ENCODE measurements around the gene FBXW11.

FBXW11 gene

DNA sequence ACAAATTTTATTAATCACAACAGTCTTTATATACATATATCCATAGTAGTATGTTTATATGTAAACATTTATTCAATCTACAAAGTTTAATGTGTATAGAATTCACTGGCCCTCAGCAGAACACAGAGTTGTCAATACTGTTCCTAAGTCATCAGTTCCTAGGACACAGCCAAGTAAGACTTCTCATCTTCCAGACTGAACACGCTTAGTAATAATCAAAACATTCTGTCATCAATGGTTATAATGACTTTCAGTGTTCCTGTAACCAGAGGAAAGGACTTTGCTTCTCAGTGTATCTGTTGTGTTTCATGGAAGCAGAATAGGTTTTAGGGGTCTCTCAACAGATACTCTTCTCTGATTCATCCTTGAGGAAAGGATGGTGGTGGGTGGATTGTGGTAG, 138.7 kb downstream of the FBXW11 start:
- no peak for ATAC-seq

GRCh38 chr5:171865471-171865870, 141.0 kb downstream of the FBXW11 start:
- no peak for DNase-seq
- ATAC-seq: no peak

More for the DNA sequence above, 138.7 kb downstream of the FBXW11 start:
- DNase-seq: no peak

DNA sequence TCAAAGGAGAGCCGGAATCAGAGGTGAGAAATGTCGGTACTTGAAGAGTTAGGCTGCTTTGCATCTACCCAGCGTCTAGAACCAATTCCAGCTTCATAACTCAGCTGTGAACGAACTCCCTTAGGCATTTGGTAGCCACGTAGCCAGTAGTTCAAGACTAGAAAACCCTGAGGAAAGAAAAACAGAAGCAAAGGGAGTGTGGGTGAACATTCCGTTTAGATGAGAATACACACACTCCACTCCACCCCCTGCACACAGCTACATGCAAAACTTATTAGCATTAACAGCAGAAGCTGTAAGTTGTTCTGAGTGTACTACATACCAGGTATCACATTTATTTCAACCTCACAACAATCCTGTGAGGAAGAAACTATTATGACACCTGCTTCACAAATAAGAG, 142.5 kb downstream of the FBXW11 start:
- ATAC-seq (no peak), DNase-seq (no peak)

- DNase-seq (no peak), ATAC-seq (no peak)
Measured at GRCh38 chr5:171862624-171863023, 143.8 kb downstream of the FBXW11 start.

GRCh38 chr5:171861381-171861780, 145.1 kb downstream of the FBXW11 start:
- no peak for DNase-seq
- no peak for ATAC-seq

DNA sequence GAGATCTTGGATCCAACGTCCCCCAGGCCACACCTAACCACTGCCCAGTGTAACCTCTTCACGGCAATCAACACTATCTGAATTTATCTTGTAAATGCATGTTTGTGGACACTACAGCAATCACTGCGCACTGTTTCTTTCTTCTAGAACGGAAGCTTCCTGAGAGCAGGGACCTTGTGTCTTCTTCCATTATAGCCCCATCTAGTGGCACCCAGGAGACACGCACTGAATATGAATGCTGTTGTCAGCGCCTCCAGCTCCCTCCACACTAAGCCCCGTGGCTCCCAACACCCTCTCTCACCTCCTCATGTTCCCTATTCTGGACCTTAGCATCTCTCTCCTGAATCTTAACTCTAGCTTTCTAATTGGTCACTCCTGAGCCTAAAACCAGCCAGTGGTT, 148.1 kb downstream of the FBXW11 start:
- ATAC-seq: peak; percentile 51

DNA sequence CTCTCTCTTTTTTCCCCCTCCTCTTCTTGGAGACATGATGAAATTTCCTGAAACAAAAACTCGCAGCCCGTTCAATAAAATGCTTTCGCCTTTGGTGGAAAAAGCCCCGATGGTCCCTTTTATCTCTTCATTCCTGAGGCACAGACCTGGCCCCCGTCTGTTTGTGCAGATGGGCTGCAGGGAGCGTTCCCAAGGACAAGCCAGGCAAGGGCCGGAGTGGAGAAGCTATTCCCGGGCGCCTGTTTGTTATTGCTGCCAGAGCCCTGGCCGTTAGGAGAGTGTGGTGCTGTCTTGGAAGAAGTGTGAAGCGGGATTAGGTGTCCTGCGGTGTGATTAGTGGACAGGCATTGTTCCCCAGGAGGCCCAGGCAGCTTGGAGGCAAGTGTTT, 149.0 kb downstream of the FBXW11 start:
- DNase-seq: no peak
- ATAC-seq: no peak

More for the DNA sequence above, 148.1 kb downstream of the FBXW11 start:
- DNase-seq: no peak

GRCh38 chr5:171855798-171856763, 150.4 kb downstream of the FBXW11 start:
- DNase-seq (no peak), ATAC-seq (no peak)

DNA sequence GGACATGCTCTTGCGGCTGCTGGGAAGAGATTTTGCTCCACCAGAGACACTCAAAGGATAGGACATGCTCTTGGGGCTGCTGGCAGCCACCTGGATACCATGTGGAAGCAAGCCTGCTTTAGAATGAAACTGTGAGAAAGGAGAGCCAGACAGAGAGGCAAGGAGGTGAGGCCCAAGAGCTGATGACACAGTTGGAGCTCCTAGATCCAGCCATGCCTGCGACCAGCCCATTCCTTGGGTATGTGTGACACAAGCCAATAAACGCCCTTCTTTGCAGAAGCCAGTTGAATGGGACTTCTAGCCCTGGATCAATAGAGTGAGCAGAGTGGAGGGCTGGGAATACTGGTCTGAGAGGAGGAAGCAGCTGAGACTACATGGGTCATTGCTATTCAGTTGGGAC, 151.2 kb downstream of the FBXW11 start:
- ATAC-seq (no peak), DNase-seq (no peak)

DNA sequence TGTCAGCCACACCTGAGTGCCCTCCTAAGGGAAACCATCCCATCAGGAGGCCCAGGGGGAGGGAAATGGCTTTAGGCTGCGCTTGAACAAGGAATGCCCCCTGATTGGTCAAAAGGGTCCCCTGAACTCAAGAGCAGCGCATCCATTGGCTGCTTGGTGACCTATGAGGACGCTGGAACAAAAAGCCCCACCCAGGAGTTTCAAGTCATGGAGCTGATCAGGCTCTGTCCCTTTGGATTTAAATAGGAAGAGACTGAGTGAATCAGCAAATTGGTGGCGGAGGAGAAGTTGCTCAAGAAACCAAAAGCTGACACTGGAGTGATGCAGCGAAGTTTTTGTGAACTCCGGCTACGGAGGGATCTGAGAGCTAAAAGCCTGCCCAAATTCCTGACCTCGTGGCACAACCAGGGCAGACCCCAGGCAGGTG, 154.2 kb downstream of the FBXW11 start:
- no peak for DNase-seq

DNA sequence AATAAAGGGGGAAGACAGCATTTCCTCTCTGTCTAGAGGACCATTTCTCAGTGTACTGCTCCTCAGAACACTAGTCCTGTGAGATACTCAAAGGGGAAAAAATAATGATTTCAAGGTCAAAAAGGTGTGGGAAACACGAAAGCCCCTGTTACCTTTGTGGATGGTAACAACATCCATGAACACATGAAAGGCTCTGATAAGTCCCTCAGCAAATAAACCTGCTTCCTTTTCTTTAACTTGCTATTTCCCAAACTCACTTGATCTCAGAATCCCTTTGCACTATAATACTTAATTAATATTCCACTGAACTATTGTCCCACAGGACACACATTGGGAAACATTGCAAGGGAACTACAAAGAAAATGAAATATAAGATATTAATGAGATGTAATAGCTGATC, 155.2 kb downstream of the FBXW11 start:
- DNase-seq (no peak), ATAC-seq (no peak)

More for the DNA sequence above, 154.2 kb downstream of the FBXW11 start:
- ATAC-seq: no peak

DNA sequence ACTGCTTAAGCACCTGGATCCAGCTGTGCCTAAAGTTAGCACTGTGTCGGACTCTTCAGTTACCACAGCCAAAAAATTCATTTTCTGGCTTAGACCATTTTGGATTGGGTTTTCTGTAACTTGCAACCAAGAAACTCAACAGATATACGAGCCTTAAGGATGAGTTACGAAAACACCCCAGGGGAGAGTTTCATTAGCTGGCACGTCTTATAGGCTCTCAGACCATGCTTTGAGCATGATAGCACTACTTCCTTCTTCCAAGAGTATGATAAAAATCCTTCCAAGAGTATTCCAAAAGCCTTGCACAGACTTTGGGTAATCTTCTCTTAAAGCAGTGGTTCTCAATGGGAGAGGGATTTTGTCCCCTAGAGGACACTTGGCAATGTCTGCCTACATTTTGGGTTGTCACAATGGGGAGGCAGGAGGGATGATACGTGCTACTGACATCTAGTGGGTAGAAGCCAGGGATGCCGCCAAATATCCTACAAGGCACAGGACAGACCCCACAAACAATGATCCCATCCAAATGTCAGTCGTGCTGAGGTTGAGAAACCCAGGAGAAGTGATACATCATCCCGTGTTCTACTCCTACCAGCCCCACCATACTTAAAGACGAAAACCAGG, 156.0 kb downstream of the FBXW11 start:
- ATAC-seq (no peak), DNase-seq (no peak)

DNA sequence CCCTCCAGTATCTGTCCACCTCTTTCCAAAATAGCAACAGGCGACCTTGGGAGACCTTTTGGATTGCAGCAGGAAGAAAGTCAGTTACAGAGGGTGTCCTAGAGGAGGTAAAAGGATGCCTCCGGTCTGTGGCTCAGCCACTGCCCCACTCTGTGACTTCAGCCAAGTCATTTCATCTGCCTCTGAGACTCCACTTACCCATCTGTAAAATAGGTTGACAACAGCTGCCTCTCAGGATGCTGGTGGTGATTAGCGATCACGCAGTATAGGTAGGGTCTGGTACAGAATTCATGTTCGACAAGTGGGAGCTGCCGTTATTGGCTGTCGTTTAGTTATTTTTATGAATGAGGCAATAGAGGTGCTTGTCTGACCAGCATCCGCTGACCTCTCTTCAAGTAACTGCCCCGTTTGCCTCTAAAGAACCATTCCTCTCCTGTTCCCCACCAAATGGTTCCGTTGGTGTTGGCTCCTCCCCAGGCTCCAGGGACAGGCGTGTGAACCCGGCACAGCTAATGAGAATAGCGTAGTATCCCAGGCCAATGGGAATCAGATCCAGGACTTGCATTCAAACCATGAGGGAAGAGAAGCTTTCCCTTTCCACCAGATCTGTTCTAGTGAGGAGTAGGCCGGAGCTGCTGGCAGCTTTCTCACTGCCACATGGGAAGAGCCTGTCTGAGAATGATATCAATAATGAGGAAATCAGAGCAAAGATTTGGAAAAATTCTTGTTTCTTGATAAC, 156.7 kb downstream of the FBXW11 start:
- DNase-seq (no peak), ATAC-seq (no peak)

DNA sequence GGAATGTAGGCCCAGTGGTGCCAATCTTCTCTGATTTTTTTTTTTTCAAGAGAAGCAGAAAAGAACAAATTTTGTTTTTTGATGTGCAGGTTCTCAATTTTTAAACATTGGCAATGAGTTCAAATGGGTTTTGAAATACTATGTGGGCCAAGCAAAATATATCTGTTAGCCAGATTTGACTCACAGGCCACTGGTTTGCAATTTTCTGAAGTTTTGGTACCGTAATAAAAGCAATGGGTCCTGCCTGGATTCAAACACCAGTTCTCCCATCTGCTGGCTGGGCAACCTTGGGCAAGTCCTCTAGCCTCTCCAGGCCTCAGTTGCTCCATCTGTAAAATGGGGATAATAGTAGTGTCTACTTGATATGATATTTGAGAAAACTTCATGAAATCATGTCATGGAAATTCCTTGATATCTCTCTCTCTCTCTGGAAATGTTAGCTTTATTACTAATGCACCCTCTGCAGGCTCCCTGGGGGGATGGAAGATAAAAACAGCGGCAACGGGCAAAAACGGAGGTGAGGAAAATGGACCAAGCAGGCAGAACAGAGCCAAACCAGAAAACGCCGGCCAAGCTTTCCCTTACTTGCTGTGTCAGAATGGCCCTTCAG, 157.4 kb downstream of the FBXW11 start:
- DNase-seq: no peak
- ATAC-seq: no peak

GRCh38 chr5:171848486-171848885, 158.0 kb downstream of the FBXW11 start:
- ATAC-seq: no peak
- no peak for DNase-seq

- no peak for ATAC-seq
- no peak for DNase-seq
Measured at GRCh38 chr5:171848006-171848405, 158.4 kb downstream of the FBXW11 start.

DNA sequence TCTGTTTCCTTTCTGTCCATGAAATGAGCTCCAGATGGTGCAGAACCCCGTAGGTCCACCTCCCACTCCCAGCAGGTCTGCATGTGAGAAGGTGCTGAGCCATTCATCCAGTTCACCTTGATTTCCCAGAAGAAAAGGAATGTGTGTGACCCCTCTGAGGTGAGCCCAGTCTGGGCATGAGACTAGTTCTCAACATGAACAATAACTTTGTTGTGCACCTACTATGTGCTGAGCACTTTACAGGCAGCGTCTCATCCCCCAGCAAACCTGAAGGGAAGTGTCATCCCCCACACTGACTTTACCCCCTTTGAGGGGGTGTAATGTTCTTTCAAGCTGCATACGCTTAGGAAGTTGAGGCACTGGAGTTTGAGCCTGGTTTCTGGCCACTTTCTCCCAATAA, 159.4 kb downstream of the FBXW11 start:
- no peak for ATAC-seq
- DNase-seq: no peak

- DNase-seq (no peak), ATAC-seq (no peak)
Measured at GRCh38 chr5:171846323-171846722, 160.1 kb downstream of the FBXW11 start.

- no peak for ATAC-seq
- DNase-seq: no peak
Measured at GRCh38 chr5:171845857-171846256, 160.6 kb downstream of the FBXW11 start.

- ATAC-seq (no peak), DNase-seq (no peak)
Measured at GRCh38 chr5:171845040-171845630, 161.3 kb downstream of the FBXW11 start.

DNA sequence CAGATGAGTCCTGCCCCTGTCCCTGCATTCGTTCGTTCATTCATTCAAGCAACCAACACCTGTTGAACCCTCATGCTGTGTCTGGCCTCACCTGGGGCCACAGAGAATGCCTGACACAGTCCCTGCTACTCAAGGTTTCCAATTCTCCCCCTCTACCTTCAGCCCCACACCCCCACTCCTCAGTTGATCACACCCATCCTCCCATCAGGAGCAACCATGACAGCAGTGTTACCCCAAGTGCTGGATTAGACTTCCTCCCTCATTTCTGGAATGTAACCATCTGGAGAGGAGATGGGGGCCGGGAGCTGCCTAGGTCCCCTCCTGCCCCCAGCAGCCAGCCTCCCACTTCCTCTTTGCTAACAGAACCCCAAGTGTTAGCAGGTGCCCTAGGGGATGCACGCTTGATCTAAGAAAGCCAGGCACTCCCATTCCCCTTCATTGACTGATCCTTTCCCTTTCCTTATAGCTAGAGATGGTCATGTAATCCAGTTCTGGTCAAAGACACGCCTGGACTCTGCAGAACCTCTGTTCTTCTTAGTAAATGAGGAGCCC, 163.6 kb downstream of the FBXW11 start:
- DNase-seq: no peak
- ATAC-seq: no peak

Measured in stimulated activated naive CD8-positive, alpha-beta T cell treated with anti-CD3 and anti-CD28 coated beads, Interleukin-15, Interleukin-2, amounts not matched to agents 100 U/mL and 50 U/mL, for 24 hours (primary cell).